H1 (cell line): ENCODE measurements around the gene RANBP9. TPM values are rescaled to one million over a fixed set of nuclear protein-coding genes. Genes with fewer than 3 reads are reported as not detected.

Experiments
- polyA plus RNA-seq, 7 experiments: library from polyadenylated mRNA; depleted of rRNA in 3 of 7; stranded (reverse) in 5 of 7; unstranded in 2 of 7; fragments of >200 nt in 5 of 7; fragments of 200-250 nt in 2 of 7; gene quantifications; 1 replicate in 5 of 7; 2 replicates in 1 of 7; 4 replicates in 1 of 7; pipeline versions ENCODE4 v1.2.1 to v1.2.3, GENCODE V29; 2011 to 2013; ENCODE audit warnings: missing spikeins in 2 of 7, mixed read lengths in 2 of 7
- total RNA-seq: library from RNA; stranded (reverse); fragmentation: NEBNext Ultra II Directional; extraction: Animal tissue kit (Norgen Biotek cat#: 25700); gene quantifications from 2 replicates; pipeline ENCODE4 v1.2.1, GENCODE V29; 2021
- TF ChIP-seq, protein P1 (sequence below): fragments of 300-600 bp; sonication (generic); IDR thresholded peaks from 2 replicates; pipeline ENCODE4 v1.7.1; 2012; ENCODE audit warnings: low read length, moderate library complexity, mild to moderate bottlenecking, inconsistent platforms; ENCODE audit not compliant: insufficient replicate concordance

The RANBP9 gene
- total and polyA plus RNA-seq, 2 of the 8 experiments (the other 6 are each of a cell fraction or from before 2014, with no cell fraction given) = 13.0 to 36.7 TPM

DNA sequence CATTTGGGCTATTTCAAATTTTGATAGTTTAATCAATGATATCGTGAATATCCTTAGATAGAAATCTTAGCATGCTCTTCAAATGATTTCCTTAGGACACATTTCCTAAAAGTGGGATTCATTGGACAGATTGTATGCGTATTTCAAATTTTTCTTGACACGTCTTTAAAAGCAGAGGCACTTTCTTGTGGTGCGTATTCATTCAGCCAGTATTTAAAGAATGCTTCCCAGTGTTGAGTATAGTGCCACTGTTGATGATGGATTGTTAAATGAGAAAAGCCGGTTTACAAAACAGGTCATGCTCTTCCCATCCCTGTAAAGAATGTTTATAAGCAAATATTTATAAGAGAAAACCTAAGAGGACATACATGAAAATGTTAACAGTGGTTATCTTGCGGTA, 111.6 kb downstream of the RANBP9 start (continued):
- TF ChIP-seq, protein P1, sequence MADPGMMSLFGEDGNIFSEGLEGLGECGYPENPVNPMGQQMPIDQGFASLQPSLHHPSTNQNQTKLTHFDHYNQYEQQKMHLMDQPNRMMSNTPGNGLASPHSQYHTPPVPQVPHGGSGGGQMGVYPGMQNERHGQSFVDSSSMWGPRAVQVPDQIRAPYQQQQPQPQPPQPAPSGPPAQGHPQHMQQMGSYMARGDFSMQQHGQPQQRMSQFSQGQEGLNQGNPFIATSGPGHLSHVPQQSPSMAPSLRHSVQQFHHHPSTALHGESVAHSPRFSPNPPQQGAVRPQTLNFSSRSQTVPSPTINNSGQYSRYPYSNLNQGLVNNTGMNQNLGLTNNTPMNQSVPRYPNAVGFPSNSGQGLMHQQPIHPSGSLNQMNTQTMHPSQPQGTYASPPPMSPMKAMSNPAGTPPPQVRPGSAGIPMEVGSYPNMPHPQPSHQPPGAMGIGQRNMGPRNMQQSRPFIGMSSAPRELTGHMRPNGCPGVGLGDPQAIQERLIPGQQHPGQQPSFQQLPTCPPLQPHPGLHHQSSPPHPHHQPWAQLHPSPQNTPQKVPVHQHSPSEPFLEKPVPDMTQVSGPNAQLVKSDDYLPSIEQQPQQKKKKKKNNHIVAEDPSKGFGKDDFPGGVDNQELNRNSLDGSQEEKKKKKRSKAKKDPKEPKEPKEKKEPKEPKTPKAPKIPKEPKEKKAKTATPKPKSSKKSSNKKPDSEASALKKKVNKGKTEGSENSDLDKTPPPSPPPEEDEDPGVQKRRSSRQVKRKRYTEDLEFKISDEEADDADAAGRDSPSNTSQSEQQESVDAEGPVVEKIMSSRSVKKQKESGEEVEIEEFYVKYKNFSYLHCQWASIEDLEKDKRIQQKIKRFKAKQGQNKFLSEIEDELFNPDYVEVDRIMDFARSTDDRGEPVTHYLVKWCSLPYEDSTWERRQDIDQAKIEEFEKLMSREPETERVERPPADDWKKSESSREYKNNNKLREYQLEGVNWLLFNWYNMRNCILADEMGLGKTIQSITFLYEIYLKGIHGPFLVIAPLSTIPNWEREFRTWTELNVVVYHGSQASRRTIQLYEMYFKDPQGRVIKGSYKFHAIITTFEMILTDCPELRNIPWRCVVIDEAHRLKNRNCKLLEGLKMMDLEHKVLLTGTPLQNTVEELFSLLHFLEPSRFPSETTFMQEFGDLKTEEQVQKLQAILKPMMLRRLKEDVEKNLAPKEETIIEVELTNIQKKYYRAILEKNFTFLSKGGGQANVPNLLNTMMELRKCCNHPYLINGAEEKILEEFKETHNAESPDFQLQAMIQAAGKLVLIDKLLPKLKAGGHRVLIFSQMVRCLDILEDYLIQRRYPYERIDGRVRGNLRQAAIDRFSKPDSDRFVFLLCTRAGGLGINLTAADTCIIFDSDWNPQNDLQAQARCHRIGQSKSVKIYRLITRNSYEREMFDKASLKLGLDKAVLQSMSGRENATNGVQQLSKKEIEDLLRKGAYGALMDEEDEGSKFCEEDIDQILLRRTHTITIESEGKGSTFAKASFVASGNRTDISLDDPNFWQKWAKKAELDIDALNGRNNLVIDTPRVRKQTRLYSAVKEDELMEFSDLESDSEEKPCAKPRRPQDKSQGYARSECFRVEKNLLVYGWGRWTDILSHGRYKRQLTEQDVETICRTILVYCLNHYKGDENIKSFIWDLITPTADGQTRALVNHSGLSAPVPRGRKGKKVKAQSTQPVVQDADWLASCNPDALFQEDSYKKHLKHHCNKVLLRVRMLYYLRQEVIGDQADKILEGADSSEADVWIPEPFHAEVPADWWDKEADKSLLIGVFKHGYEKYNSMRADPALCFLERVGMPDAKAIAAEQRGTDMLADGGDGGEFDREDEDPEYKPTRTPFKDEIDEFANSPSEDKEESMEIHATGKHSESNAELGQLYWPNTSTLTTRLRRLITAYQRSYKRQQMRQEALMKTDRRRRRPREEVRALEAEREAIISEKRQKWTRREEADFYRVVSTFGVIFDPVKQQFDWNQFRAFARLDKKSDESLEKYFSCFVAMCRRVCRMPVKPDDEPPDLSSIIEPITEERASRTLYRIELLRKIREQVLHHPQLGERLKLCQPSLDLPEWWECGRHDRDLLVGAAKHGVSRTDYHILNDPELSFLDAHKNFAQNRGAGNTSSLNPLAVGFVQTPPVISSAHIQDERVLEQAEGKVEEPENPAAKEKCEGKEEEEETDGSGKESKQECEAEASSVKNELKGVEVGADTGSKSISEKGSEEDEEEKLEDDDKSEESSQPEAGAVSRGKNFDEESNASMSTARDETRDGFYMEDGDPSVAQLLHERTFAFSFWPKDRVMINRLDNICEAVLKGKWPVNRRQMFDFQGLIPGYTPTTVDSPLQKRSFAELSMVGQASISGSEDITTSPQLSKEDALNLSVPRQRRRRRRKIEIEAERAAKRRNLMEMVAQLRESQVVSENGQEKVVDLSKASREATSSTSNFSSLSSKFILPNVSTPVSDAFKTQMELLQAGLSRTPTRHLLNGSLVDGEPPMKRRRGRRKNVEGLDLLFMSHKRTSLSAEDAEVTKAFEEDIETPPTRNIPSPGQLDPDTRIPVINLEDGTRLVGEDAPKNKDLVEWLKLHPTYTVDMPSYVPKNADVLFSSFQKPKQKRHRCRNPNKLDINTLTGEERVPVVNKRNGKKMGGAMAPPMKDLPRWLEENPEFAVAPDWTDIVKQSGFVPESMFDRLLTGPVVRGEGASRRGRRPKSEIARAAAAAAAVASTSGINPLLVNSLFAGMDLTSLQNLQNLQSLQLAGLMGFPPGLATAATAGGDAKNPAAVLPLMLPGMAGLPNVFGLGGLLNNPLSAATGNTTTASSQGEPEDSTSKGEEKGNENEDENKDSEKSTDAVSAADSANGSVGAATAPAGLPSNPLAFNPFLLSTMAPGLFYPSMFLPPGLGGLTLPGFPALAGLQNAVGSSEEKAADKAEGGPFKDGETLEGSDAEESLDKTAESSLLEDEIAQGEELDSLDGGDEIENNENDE = no peak
